ENCODE results near the gene MOB3B. TPM values are rescaled to one million over a fixed set of nuclear protein-coding genes. Genes with fewer than 3 reads are reported as not detected.
"Not testable (repeated sequence)": the region's sequence is repeated elsewhere in the genome, so short reads cannot be mapped to it uniquely, and the experiment has no call there.

MOB3B gene
- polyA plus RNA-seq, 1 experiment = 0.38 TPM

GRCh38 chr9:27469550-27469949 lies 60.1 kb downstream of the MOB3B start:
- ChIA-PET CTCF (no interaction called here), POLR2A (no interaction called here)
- no peak for TF ChIP-seq CTCF (IDR thresholded peaks at IDR 0.05; ENCODE audit: low read depth, low read length)
- Histone ChIP-seq H3K4me3 (ENCODE audit: low read depth, low read length) (no peak overlapping the region), H3K9me3 (ENCODE audit: control insufficient read depth, insufficient read depth, low read length) (no peaks in the 10 kb centered on the region), H3K27me3 (ENCODE audit: control insufficient read depth, insufficient read depth, low read length) (peaks cover 4% of the 10 kb centered on the region), H3K27ac (ENCODE audit: low read depth, low read length) (no peak overlapping the region)
- DNase-seq (ENCODE audit: low read depth, low spot score) = no peak

GRCh38 chr9:27468462-27469110 lies 61.0 kb downstream of the MOB3B start:
- no peak for DNase-seq (ENCODE audit: low read depth, low spot score)
- peaks cover 4% of the 10 kb centered on the region for H3K27me3 ChIP-seq (ENCODE audit: control insufficient read depth, insufficient read depth, low read length)
- ChIA-PET CTCF (no interaction called here), POLR2A (no interaction called here)
- H3K27ac ChIP-seq (ENCODE audit: low read depth, low read length) = no peak overlapping the region
- H3K4me3 ChIP-seq (ENCODE audit: low read depth, low read length) = no peak overlapping the region
- no peaks in the 10 kb centered on the region for H3K9me3 ChIP-seq (ENCODE audit: control insufficient read depth, insufficient read depth, low read length)
- no peak for TF ChIP-seq CTCF (IDR thresholded peaks at IDR 0.05; ENCODE audit: low read depth, low read length)

- DNase-seq (ENCODE audit: low read depth, low spot score) = no peak
- H3K4me3 ChIP-seq (ENCODE audit: low read depth, low read length) = no peak overlapping the region
- H3K27me3 ChIP-seq (ENCODE audit: control insufficient read depth, insufficient read depth, low read length) = peaks cover 2% of the 10 kb centered on the region
- POLR2A ChIA-PET = no interaction called here
- H3K9me3 ChIP-seq (ENCODE audit: control insufficient read depth, insufficient read depth, low read length) = no peaks in the 10 kb centered on the region
- no peak overlapping the region for H3K27ac ChIP-seq (ENCODE audit: low read depth, low read length)
- CTCF ChIA-PET = no interaction called here
- TF ChIP-seq CTCF (IDR thresholded peaks at IDR 0.05; ENCODE audit: low read depth, low read length) = no peak
Measured at GRCh38 chr9:27468000-27468399, 61.6 kb downstream of the MOB3B start.

- POLR2A ChIA-PET = no interaction called here
- peaks cover 2% of the 10 kb centered on the region for H3K27me3 ChIP-seq (ENCODE audit: control insufficient read depth, insufficient read depth, low read length)
- no peak for DNase-seq (ENCODE audit: low read depth, low spot score)
- CTCF ChIA-PET = no interaction called here
- no peak overlapping the region for H3K4me3 ChIP-seq (ENCODE audit: low read depth, low read length)
- H3K27ac ChIP-seq (ENCODE audit: low read depth, low read length) = no peak overlapping the region
- no peak for TF ChIP-seq CTCF (IDR thresholded peaks at IDR 0.05; ENCODE audit: low read depth, low read length)
- no peaks in the 10 kb centered on the region for H3K9me3 ChIP-seq (ENCODE audit: control insufficient read depth, insufficient read depth, low read length)
Measured at GRCh38 chr9:27467486-27467885, 62.1 kb downstream of the MOB3B start.

GRCh38 chr9:27466516-27466915 lies 63.1 kb downstream of the MOB3B start:
- H3K9me3 ChIP-seq (ENCODE audit: control insufficient read depth, insufficient read depth, low read length); H3K27ac ChIP-seq (ENCODE audit: low read depth, low read length); POLR2A ChIA-PET; H3K27me3 ChIP-seq (ENCODE audit: control insufficient read depth, insufficient read depth, low read length); H3K4me3 ChIP-seq (ENCODE audit: low read depth, low read length); DNase-seq (ENCODE audit: low read depth, low spot score); CTCF ChIA-PET: not testable (repeated sequence)

GRCh38 chr9:27464950-27465349 lies 64.7 kb downstream of the MOB3B start:
- CTCF ChIA-PET; DNase-seq (ENCODE audit: low read depth, low spot score): not testable (repeated sequence)

More at GRCh38 chr9:27464950-27465349, 64.7 kb downstream of the MOB3B start:
- H3K27me3 ChIP-seq (ENCODE audit: control insufficient read depth, insufficient read depth, low read length); POLR2A ChIA-PET; H3K9me3 ChIP-seq (ENCODE audit: control insufficient read depth, insufficient read depth, low read length); H3K27ac ChIP-seq (ENCODE audit: low read depth, low read length); H3K4me3 ChIP-seq (ENCODE audit: low read depth, low read length): not testable (repeated sequence)
